Body of pancreas (tissue), 4 donors: ENCODE data around the gene NREP.

Source experiments
- POLR2A ChIP-seq, 3 donors: fragments of 450-650 bp; IDR thresholded peaks; one replicate each; pipeline ENCODE4 v1.6.1; 2016; ENCODE audit warnings: antibody characterized with exemption in 3 of 3, mild to moderate bottlenecking in 2 of 3
- TF ChIP-seq, protein P1 (sequence below), 7 experiments: fragments of 450-650 bp in 4 of 7; fragments of 200-600 bp in 3 of 7; sonication (generic) in 3 of 7; IDR thresholded peaks; one replicate each; pipeline ENCODE4 v1.5.1; 2016 to 2019; ENCODE audit warnings: antibody characterized with exemption in 7 of 7

- TF ChIP-seq, protein P1, sequence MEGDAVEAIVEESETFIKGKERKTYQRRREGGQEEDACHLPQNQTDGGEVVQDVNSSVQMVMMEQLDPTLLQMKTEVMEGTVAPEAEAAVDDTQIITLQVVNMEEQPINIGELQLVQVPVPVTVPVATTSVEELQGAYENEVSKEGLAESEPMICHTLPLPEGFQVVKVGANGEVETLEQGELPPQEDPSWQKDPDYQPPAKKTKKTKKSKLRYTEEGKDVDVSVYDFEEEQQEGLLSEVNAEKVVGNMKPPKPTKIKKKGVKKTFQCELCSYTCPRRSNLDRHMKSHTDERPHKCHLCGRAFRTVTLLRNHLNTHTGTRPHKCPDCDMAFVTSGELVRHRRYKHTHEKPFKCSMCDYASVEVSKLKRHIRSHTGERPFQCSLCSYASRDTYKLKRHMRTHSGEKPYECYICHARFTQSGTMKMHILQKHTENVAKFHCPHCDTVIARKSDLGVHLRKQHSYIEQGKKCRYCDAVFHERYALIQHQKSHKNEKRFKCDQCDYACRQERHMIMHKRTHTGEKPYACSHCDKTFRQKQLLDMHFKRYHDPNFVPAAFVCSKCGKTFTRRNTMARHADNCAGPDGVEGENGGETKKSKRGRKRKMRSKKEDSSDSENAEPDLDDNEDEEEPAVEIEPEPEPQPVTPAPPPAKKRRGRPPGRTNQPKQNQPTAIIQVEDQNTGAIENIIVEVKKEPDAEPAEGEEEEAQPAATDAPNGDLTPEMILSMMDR (IDR thresholded peaks at IDR 0.05) = no peak
- no peak for TF ChIP-seq POLR2A (IDR thresholded peaks at IDR 0.05)
Observed at GRCh38 chr5:111744455-111744854, 12.5 kb downstream of the NREP start.
